Uterus (tissue), 4 donors: ENCODE data around the gene EEF1AKMT4. TPM values are rescaled to one million over a fixed set of nuclear protein-coding genes. Genes with fewer than 3 reads are reported as not detected.

Source experiments
- DNase-seq, 2 donors: peaks; one replicate each; pipeline ENCODE4 v3.0.0-alpha.2; 2019 to 2020
- H3K27ac ChIP-seq, 2 donors: fragments of 200-600 bp; sonication (generic); 1 replicate in 1 of 2; 2 replicates in 1 of 2; pipeline ENCODE4 v1.5.1; 2016 to 2018
- H3K27me3 ChIP-seq, 2 donors: fragments of 200-600 bp; sonication (generic); one replicate each; pipeline ENCODE4 v1.5.1; 2018 to 2019; ENCODE audit warnings: control low read depth in 1 of 2
- H3K36me3 ChIP-seq, 2 donors: fragments of 200-600 bp; sonication (generic); one replicate each; pipeline ENCODE4 v1.5.1; 2019; ENCODE audit warnings: control low read depth in 1 of 2
- H3K4me1 ChIP-seq, 2 donors: fragments of 200-600 bp; sonication (generic); one replicate each; pipeline ENCODE4 v1.5.1; 2018 to 2019; ENCODE audit warnings: control low read depth in 1 of 2
- H3K4me3 ChIP-seq, 2 donors: fragments of 200-600 bp; sonication (generic); 1 replicate in 1 of 2; 2 replicates in 1 of 2; pipeline ENCODE4 v1.5.1; 2018 to 2019; ENCODE audit warnings: mild to moderate bottlenecking in 1 of 2
- H3K9me3 ChIP-seq, 2 donors: fragments of 200-600 bp; sonication (generic); one replicate each; pipeline ENCODE4 v1.5.1; 2019; ENCODE audit warnings: control low read depth in 1 of 2
- CTCF ChIP-seq, 4 experiments: fragments of 200-600 bp in 2 of 4; fragments of 450-650 bp in 2 of 4; sonication (generic) in 2 of 4; IDR thresholded peaks; one replicate each; pipeline ENCODE4 v1.5.1; 2016 to 2019; ENCODE audit warnings: antibody characterized with exemption in 4 of 4, mild to moderate bottlenecking in 2 of 4, moderate library complexity in 1 of 4
- POLR2A ChIP-seq, 2 donors: fragments of 450-650 bp; IDR thresholded peaks; one replicate each; pipeline ENCODE4 v1.6.1; 2016; ENCODE audit warnings: antibody characterized with exemption in 2 of 2, mild to moderate bottlenecking in 1 of 2, moderate library complexity in 1 of 2
- intact Hi-C: fragments of 100-400 bp; cut with DNase I; formaldehyde crosslinking; loops from one replicate; pipeline ENCODE4 v1.15.1; 2023; ENCODE audit warnings: low total_unique reads
- total RNA-seq, 4 donors: library from RNA; depleted of rRNA in 3 of 4; stranded (reverse); fragments of >200 nt in 3 of 4; gene quantifications; one replicate each; pipeline versions ENCODE4 v1.1.0 to v1.2.4, GENCODE V29; 2014 to 2023
- donor health status: DM: yes; HTN: yes; CAD: no.

EEF1AKMT4 gene
- total RNA-seq, 4 donors from 2014 or later, result 0.51 to 4.7 (median 2.2) TPM

- Histone ChIP-seq H3K4me1 (no peaks in the 10 kb centered on the region), H3K9me3 (no peaks in the 10 kb centered on the region), H3K27ac (no peak overlapping the region), H3K27me3 (no peaks in the 10 kb centered on the region), H3K4me3 (no peak overlapping the region), H3K36me3 (no peaks in the 10 kb centered on the region)
- TF ChIP-seq POLR2A (IDR thresholded peaks at IDR 0.05) (no peak), CTCF (IDR thresholded peaks at IDR 0.05) (no peak)
- intact Hi-C loops, result no loop called here
- no peak for DNase-seq
These were observed 11.1 kb upstream of the EEF1AKMT4 start for GRCh38 chr3:184238246-184238818.

GRCh38 chr3:184239221-184239620 is 10.3 kb upstream of the EEF1AKMT4 start:
- H3K27ac ChIP-seq, result no peak overlapping the region
- no peaks in the 10 kb centered on the region for H3K9me3 ChIP-seq
- no peak for DNase-seq
- no peaks in the 10 kb centered on the region for H3K27me3 ChIP-seq
- no peaks in the 10 kb centered on the region for H3K4me1 ChIP-seq
- intact Hi-C loops, result no loop called here
- no peaks in the 10 kb centered on the region for H3K36me3 ChIP-seq
- TF ChIP-seq POLR2A (IDR thresholded peaks at IDR 0.05), result no peak
- TF ChIP-seq CTCF (IDR thresholded peaks at IDR 0.05), result no peak
- no peak overlapping the region for H3K4me3 ChIP-seq

- H3K4me3 ChIP-seq, result no peak overlapping the region
- no peaks in the 10 kb centered on the region for H3K36me3 ChIP-seq
- no peak overlapping the region for H3K27ac ChIP-seq
- TF ChIP-seq POLR2A (IDR thresholded peaks at IDR 0.05), result no peak
- no peak for TF ChIP-seq CTCF (IDR thresholded peaks at IDR 0.05)
- no peak for DNase-seq
- intact Hi-C loops, result no loop called here
- H3K4me1 ChIP-seq, result no peaks in the 10 kb centered on the region
- no peaks in the 10 kb centered on the region for H3K9me3 ChIP-seq
- no peaks in the 10 kb centered on the region for H3K27me3 ChIP-seq
These were observed 9.8 kb upstream of the EEF1AKMT4 start for GRCh38 chr3:184239708-184240107.

GRCh38 chr3:184240384-184241140 is 8.9 kb upstream of the EEF1AKMT4 start:
- H3K27me3 ChIP-seq, result no peaks in the 10 kb centered on the region
- TF ChIP-seq POLR2A (IDR thresholded peaks at IDR 0.05) (no peak), CTCF (IDR thresholded peaks at IDR 0.05) (no peak)
- no peaks in the 10 kb centered on the region for H3K4me1 ChIP-seq
- DNase-seq, result no peak
- no peak overlapping the region for H3K27ac ChIP-seq
- no peaks in the 10 kb centered on the region for H3K36me3 ChIP-seq
- intact Hi-C loops, result no loop called here
- no peaks in the 10 kb centered on the region for H3K9me3 ChIP-seq
- H3K4me3 ChIP-seq, result no peak overlapping the region

GRCh38 chr3:184241141-184241446 is 8.4 kb upstream of the EEF1AKMT4 start:
- H3K27me3 ChIP-seq, result no peaks in the 10 kb centered on the region
- DNase-seq, result no peak
- no peak for TF ChIP-seq POLR2A (IDR thresholded peaks at IDR 0.05)
- no peak for TF ChIP-seq CTCF (IDR thresholded peaks at IDR 0.05)
- no peak overlapping the region for H3K4me3 ChIP-seq
- no peak overlapping the region for H3K27ac ChIP-seq
- intact Hi-C loops, result no loop called here
- H3K4me1 ChIP-seq, result no peaks in the 10 kb centered on the region
- no peaks in the 10 kb centered on the region for H3K36me3 ChIP-seq
- H3K9me3 ChIP-seq, result no peaks in the 10 kb centered on the region
